H1 (cell line): ENCODE data around the gene ZBTB16. TPM values are rescaled to one million over a fixed set of nuclear protein-coding genes. Genes with fewer than 3 reads are reported as not detected.

ENCODE experiments used
- CTCF ChIA-PET: fragments of 300-600 bp; sonication (Branson Sonifier 250); formaldehyde crosslinking; loops from one replicate; lab custom pipeline; 2021; ENCODE audit not compliant: partially characterized antibody; lab: Charles Lee
- POLR2A ChIA-PET: fragments of 300-600 bp; sonication (Branson Sonifier 250); formaldehyde crosslinking; loops from one replicate; lab custom pipeline; 2021; ENCODE audit warnings: inconsistent platforms; ENCODE audit not compliant: partially characterized antibody; lab: Charles Lee
- DNase-seq, 2 experiments: peaks; one replicate each; pipeline versions ENCODE4 v3.0.0 to v3.0.0-alpha.2; 2010 to 2022; ENCODE audit warnings: low spot score in 2 of 2, low read depth in 1 of 2, mixed read lengths in 1 of 2
- FAIRE-seq: peaks from 2 replicates; lab custom pipeline; 2011; peaks lifted over from hg19 to GRCh38; lab: Jason Lieb, UNC
- H2AFZ ChIP-seq: 2 replicates; pipeline ENCODE4 v1.8.1; 2012; ENCODE audit warnings: low read length, inconsistent platforms
- H2AK5ac ChIP-seq: 2 replicates; pipeline ENCODE4 v1.6.1; 2013; ENCODE audit warnings: low read depth, low read length
- H2BK120ac ChIP-seq: replicated peaks from 2 replicates; pipeline ENCODE3; 2013; ENCODE audit warnings: low read depth, low read length, inconsistent platforms
- H2BK12ac ChIP-seq: 2 replicates; pipeline ENCODE4 v1.6.1; 2013; ENCODE audit warnings: low read depth, low read length
- H2BK15ac ChIP-seq: 2 replicates; pipeline ENCODE4 v1.6.1; 2013; ENCODE audit warnings: low read length
- H2BK20ac ChIP-seq: 2 replicates; pipeline ENCODE4 v1.6.1; 2013; ENCODE audit warnings: low read length
- H2BK5ac ChIP-seq: 2 replicates; pipeline ENCODE4 v1.6.1; 2013; ENCODE audit warnings: low read depth, low read length
- H3K14ac ChIP-seq: 2 replicates; pipeline ENCODE4 v1.6.1; 2013; ENCODE audit warnings: inconsistent platforms; ENCODE audit not compliant: insufficient read length
- H3K18ac ChIP-seq: 2 replicates; pipeline ENCODE4 v1.6.1; 2013; ENCODE audit warnings: low read length; ENCODE audit errors: extremely low read depth
- H3K23ac ChIP-seq: 2 replicates; pipeline ENCODE4 v1.6.1; 2013; ENCODE audit warnings: inconsistent platforms; ENCODE audit not compliant: insufficient read length
- H3K23me2 ChIP-seq: 2 replicates; pipeline ENCODE4 v1.6.1; 2013; ENCODE audit warnings: low read depth, low read length
- H3K27ac ChIP-seq: 2 replicates; pipeline ENCODE4 v1.6.1; 2011; ENCODE audit warnings: low read depth, low read length, inconsistent platforms
- H3K27me3 ChIP-seq, 4 experiments: replicated peaks in 1 of 4; 1 replicate in 1 of 4; 2 replicates in 3 of 4; pipeline versions ENCODE4 v1.6.1 to v1.8.1; 2011 to 2013; ENCODE audit warnings: low read length in 3 of 4, mild to moderate bottlenecking in 3 of 4, inconsistent platforms in 2 of 4, mixed read lengths in 2 of 4, moderate library complexity in 1 of 4; ENCODE audit not compliant: control insufficient read depth in 3 of 4, insufficient read depth in 3 of 4; ENCODE audit errors: extremely low read depth in 1 of 4
- H3K36me3 ChIP-seq, 4 experiments: 2 replicates each; pipeline versions ENCODE4 v1.6.1 to v1.8.1; 2011 to 2013; ENCODE audit warnings: mild to moderate bottlenecking in 4 of 4, low read length in 3 of 4, moderate library complexity in 2 of 4, control low read depth in 1 of 4, inconsistent platforms in 1 of 4; ENCODE audit not compliant: insufficient read depth in 4 of 4, control insufficient read depth in 2 of 4
- H3K4ac ChIP-seq: replicated peaks from 2 replicates; pipeline ENCODE3; 2013; ENCODE audit warnings: low read length, low read depth, mixed read lengths, inconsistent platforms; ENCODE audit not compliant: insufficient read length
- H3K4me1 ChIP-seq, 4 experiments: replicated peaks in 1 of 4; 1 replicate in 1 of 4; 2 replicates in 3 of 4; pipeline versions ENCODE4 v1.6.1 to v1.8.1; 2011 to 2013; ENCODE audit warnings: low read length in 3 of 4, inconsistent platforms in 2 of 4, mixed read lengths in 1 of 4; ENCODE audit not compliant: insufficient read depth in 4 of 4, control insufficient read depth in 3 of 4
- H3K4me2 ChIP-seq, 2 experiments: 2 replicates each; pipeline versions ENCODE4 v1.6.1 to v1.8.1; 2011 to 2013; ENCODE audit warnings: low read depth in 2 of 2, low read length in 2 of 2, control low read depth in 1 of 2, inconsistent platforms in 1 of 2, mild to moderate bottlenecking in 1 of 2; ENCODE audit not compliant: insufficient read depth in 1 of 2
- H3K4me3 ChIP-seq, 4 experiments: fragments of 200-600, 300-600 bp in 1 of 4; sonication (generic), shearing (Covaris generic), sonication (Bioruptor Twin) in 1 of 4; 2 replicates each; pipeline versions ENCODE4 v1.5.1 to v1.8.1; 2011 to 2016; ENCODE audit warnings: low read length in 4 of 4, low read depth in 3 of 4, control low read depth in 2 of 4, inconsistent platforms in 2 of 4, mild to moderate bottlenecking in 2 of 4, mixed read lengths in 1 of 4, moderate library complexity in 1 of 4; ENCODE audit not compliant: insufficient read depth in 2 of 4; ENCODE audit errors: extremely low read depth in 1 of 4
- H3K56ac ChIP-seq: replicated peaks from 2 replicates; pipeline ENCODE3; 2013; ENCODE audit warnings: low read depth, mild to moderate bottlenecking, mixed read lengths, low read length, inconsistent platforms; ENCODE audit not compliant: insufficient read length
- H3K79me1 ChIP-seq: 2 replicates; pipeline ENCODE4 v1.6.1; 2013; ENCODE audit warnings: low read depth, low read length, control low read depth
- H3K79me2 ChIP-seq, 2 experiments: 2 replicates each; pipeline versions ENCODE4 v1.6.1 to v1.8.1; 2012 to 2013; ENCODE audit warnings: low read length in 2 of 2, mild to moderate bottlenecking in 2 of 2, inconsistent platforms in 1 of 2; ENCODE audit not compliant: insufficient read depth in 2 of 2, control insufficient read depth in 1 of 2
- H3K9ac ChIP-seq, 4 experiments: replicated peaks in 1 of 4; 1 replicate in 1 of 4; 2 replicates in 3 of 4; pipeline versions ENCODE4 v1.6.1 to v1.8.1; 2011 to 2013; ENCODE audit warnings: low read depth in 3 of 4, low read length in 3 of 4, control low read depth in 2 of 4, mild to moderate bottlenecking in 2 of 4, moderate library complexity in 2 of 4, inconsistent platforms in 1 of 4; ENCODE audit errors: extremely low read depth in 1 of 4
- H3K9me3 ChIP-seq, 2 experiments: 2 replicates each; pipeline versions ENCODE4 v1.6.1 to v1.8.1; 2012 to 2013; ENCODE audit warnings: mild to moderate bottlenecking in 2 of 2, moderate library complexity in 2 of 2, control low read depth in 1 of 2, inconsistent platforms in 1 of 2, low read depth in 1 of 2, low read length in 1 of 2, mixed read lengths in 1 of 2; ENCODE audit not compliant: insufficient read depth in 2 of 2
- H4K20me1 ChIP-seq, 2 experiments: replicated peaks in 1 of 2; 2 replicates each; pipeline versions ENCODE3 to v1.8.1; 2011 to 2013; ENCODE audit warnings: inconsistent platforms in 2 of 2, low read length in 2 of 2, mild to moderate bottlenecking in 1 of 2; ENCODE audit not compliant: insufficient read depth in 2 of 2, control insufficient read depth in 1 of 2
- H4K5ac ChIP-seq: 2 replicates; pipeline ENCODE4 v1.6.1; 2013; ENCODE audit warnings: low read length, low read depth, mixed read lengths, inconsistent platforms; ENCODE audit not compliant: insufficient read length
- H4K8ac ChIP-seq: 2 replicates; pipeline ENCODE4 v1.8.0; 2013; ENCODE audit warnings: mild to moderate bottlenecking, moderate library complexity, low read length, inconsistent platforms; ENCODE audit not compliant: insufficient read depth; ENCODE audit errors: extremely low read depth
- H4K91ac ChIP-seq: replicated peaks from 2 replicates; pipeline ENCODE3; 2013; ENCODE audit warnings: low read length, mixed read lengths, inconsistent platforms; ENCODE audit not compliant: insufficient read length
- CREB1 ChIP-seq: IDR thresholded peaks from 2 replicates; pipeline ENCODE4 v1.6.1; 2012; ENCODE audit warnings: inconsistent platforms
- JUN ChIP-seq: IDR thresholded peaks from 2 replicates; pipeline ENCODE4 v1.6.1; 2011; ENCODE audit warnings: low read depth, mild to moderate bottlenecking, improper control_type of control experiment, low read length
- SRF ChIP-seq: IDR thresholded peaks from 2 replicates; pipeline ENCODE4 v1.6.1; 2011; ENCODE audit warnings: mild to moderate bottlenecking, low read depth, low read length, moderate library complexity
- whole genome bisulfite sequencing, 2 experiments: shearing (Covaris generic) in 1 of 2; methylation state at CpG; one replicate each; pipeline versions ENCODE4 v1.1.6 to v1.1.7; 2013 to 2015; ENCODE audit warnings: low lambda C conversion rate in 2 of 2, mixed read lengths in 2 of 2, inconsistent platforms in 1 of 2, low coverage in 1 of 2, missing lambda C conversion rate in 1 of 2; ENCODE audit not compliant: insufficient replicate concordance in 2 of 2, insufficient coverage in 1 of 2, insufficient read length in 1 of 2; ENCODE audit errors: extremely low coverage in 1 of 2, missing lambda C conversion rate in 1 of 2; 5-methylcytosine and 5-hydroxymethylcytosine counted together
- polyA plus RNA-seq, 7 experiments: library from polyadenylated mRNA; depleted of rRNA in 3 of 7; stranded (reverse) in 5 of 7; unstranded in 2 of 7; fragments of >200 nt in 5 of 7; fragments of 200-250 nt in 2 of 7; gene quantifications; 1 replicate in 5 of 7; 2 replicates in 1 of 7; 4 replicates in 1 of 7; pipeline versions ENCODE4 v1.2.1 to v1.2.3, GENCODE V29; 2011 to 2013; ENCODE audit warnings: missing spikeins in 2 of 7, mixed read lengths in 2 of 7
- total RNA-seq: library from RNA; stranded (reverse); fragmentation: NEBNext Ultra II Directional; extraction: Animal tissue kit (Norgen Biotek cat#: 25700); gene quantifications from 2 replicates; pipeline ENCODE4 v1.2.1, GENCODE V29; 2021

Gene ZBTB16
- total and polyA plus RNA-seq, 2 of the 8 experiments (the other 6 are each of a cell fraction or from before 2014, with no cell fraction given): 0.12 to 0.61 TPM

- Histone ChIP-seq H2BK15ac (no peak overlapping the region), H2BK20ac (no peak overlapping the region), H3K18ac (no peak overlapping the region), H2AFZ (no peak overlapping the region), H3K27me3 (no peaks in the 10 kb centered on the region), H4K20me1 (no peaks in the 10 kb centered on the region), H3K27ac (no peak overlapping the region), H3K4me1 (no peaks in the 10 kb centered on the region), H2AK5ac (no peak overlapping the region), H3K79me1 (no peaks in the 10 kb centered on the region), H3K4me3 (no peak overlapping the region), H2BK120ac (no peak overlapping the region), H4K91ac (no peak overlapping the region), H2BK12ac (no peak overlapping the region), H3K14ac (no peak overlapping the region), H3K56ac (no peak overlapping the region), H3K4ac (no peak overlapping the region), H3K79me2 (no peaks in the 10 kb centered on the region), H3K36me3 (no peaks in the 10 kb centered on the region), H4K5ac (no peak overlapping the region), H3K9me3 (no peaks in the 10 kb centered on the region), H3K23ac (no peak overlapping the region), H3K23me2 (no peaks in the 10 kb centered on the region), H2BK5ac (no peak overlapping the region), H3K4me2 (no peak overlapping the region), H3K9ac (no peak overlapping the region), H4K8ac (no peak overlapping the region)
- WGBS, 2 experiments: 88% methylated on average over 2 of the region's 2 CpGs; no CpG with 5 or more reads in 1 of the 2 experiments
- POLR2A ChIA-PET: no interaction called here
- FAIRE-seq: no peak
- no peak for DNase-seq
- CTCF ChIA-PET: interaction anchor here (1.0 kb wide), 2 partner anchors 8 to 109 kb away, joined by 3 to 4 read pairs; no protein-coding TSS in a partner anchor
- TF ChIP-seq JUN (no peak), SRF (no peak), CREB1 (no peak)
These were observed 92.1 kb downstream of the ZBTB16 start for GRCh38 chr11:114151631-114152030.
